Stimulated activated CD4-positive, alpha-beta T cell treated with anti-CD3 and anti-CD28 coated beads, Interleukin-4, amount 100 ng/mL, for 4 hours (primary cell): ENCODE measurements around the gene ARFGAP1.

Experiments used
- DNase-seq, 2 experiments: peaks; one replicate each; pipeline ENCODE4 v3.0.0-alpha.2; 2020

The ARFGAP1 gene

DNA sequence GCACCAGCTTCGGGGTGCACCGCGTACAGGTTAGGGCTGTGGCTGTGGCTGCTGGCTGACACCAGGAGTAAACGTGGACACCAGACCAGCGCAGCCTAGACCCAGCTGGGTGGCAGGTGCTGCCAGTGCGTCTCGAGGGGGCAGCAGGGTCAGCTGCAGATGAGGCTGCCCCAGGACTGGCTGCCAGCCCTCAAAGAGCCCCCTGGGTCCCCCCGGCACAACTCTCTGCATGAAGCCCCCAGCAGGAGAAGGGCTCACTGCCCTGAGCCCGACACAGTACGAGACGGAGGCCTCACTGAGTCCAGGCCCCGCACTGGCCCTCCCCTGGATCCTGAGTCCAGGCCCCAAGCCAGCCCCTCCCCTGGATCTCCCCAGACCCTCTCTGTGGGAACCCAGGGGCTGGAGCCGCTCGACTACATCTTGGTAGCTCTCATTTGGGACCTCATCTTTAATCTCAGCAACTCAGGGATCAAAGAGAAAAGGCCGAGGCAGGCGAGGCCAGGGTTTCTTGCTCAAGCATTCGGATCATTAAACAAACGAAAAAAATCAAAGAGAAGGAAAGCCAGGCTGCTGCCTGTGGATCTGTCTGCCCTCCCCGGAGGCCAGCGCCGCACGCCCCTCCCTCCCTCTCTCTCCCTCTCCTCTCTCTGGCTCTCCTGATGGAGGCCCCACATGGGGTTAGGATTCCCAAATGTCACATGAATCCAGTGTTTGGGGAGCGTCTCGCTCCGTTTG lies 11.4 kb upstream of the ARFGAP1 start:
- no peak for DNase-seq

- no peak for DNase-seq
Observed at GRCh38 chr20:63261795-63262528, 10.7 kb upstream of the ARFGAP1 start.

GRCh38 chr20:63262836-63263235 lies 9.8 kb upstream of the ARFGAP1 start:
- DNase-seq: no peak

DNA sequence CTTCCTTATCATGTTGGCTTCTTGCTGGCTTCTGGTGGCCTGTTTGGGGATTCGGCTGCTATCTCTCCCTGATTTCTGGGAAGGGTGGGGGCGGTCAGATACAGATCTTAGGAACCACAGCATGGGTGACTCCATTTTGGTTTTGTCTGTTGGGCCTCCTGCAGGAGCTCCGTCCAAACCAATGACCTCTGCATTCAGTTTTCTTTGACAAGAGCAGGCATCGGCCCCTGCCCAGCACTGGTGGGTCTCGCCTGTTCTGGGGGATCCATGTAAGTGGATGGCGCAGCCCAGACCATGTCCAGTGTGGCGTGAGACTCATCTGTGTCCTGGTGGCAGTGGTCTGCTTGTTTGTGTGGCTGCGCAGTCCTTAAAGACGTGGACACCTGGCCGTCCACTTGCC lies 8.6 kb upstream of the ARFGAP1 start:
- DNase-seq: no peak

GRCh38 chr20:63264519-63264918 lies 8.1 kb upstream of the ARFGAP1 start:
- DNase-seq: no peak

GRCh38 chr20:63265891-63266515 lies 6.6 kb upstream of the ARFGAP1 start:
- no peak for DNase-seq

- DNase-seq: no peak
Observed at GRCh38 chr20:63267691-63268090, 4.9 kb upstream of the ARFGAP1 start.

- DNase-seq: no peak
Observed at GRCh38 chr20:63268256-63268655, 4.4 kb upstream of the ARFGAP1 start.

DNA sequence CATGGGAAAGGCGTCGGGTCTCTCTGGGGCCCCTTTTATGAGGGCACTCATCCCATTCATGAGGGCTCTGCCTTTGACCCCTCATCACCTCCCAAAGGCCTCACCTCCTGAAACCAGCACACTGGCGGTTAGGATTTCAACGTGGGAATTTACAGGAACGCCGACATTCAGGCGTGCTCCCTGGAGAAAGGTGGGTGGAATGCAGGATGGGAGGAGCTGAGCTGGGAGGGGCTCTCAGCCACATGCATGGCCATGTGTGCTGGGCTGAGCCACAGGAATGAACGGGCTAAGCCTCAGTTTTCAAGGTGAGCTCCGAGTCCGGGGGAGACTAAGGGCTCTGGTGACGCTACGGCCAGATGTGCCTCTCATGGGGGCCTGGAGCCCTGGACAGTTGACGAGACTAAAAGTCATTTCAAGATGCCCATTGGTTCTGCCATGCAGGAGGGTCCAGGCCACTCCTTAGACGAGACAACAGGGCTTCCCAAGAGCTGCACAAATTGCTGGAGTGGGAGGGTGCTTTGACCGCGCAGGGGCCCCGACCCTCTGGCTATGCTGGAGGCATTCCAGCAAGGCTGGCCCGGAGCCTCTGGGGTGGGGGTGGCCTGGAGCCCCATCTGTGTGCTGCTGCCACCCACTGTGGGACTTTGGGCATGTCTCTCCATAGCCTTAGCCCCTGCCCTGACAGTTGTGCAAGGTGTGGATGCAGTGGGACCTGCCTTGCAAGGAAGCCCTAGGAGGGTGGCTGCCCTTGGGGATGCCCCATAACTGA lies 3.8 kb upstream of the ARFGAP1 start:
- no peak for DNase-seq

DNA sequence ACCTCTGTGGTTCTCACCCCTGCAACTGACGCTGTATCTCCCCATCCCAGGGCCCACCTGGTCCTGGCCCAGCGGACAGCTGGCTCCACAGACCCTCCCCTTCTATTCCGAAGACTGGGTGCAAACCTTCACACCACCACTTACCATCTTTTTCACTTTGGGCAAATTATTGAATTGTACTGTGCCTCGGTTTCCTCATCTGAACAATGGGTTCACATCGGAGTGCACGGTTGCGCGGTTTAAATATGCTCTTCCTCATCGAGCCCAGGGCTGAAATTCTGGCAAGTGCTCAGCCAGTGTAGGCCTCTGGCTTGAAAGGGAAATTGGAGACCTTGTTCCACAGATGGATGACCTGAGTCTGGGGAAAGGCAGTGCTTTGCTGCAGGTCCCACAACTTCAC lies 2.9 kb upstream of the ARFGAP1 start:
- no peak for DNase-seq

GRCh38 chr20:63270606-63271325 lies 1.8 kb upstream of the ARFGAP1 start:
- DNase-seq: no peak

DNA sequence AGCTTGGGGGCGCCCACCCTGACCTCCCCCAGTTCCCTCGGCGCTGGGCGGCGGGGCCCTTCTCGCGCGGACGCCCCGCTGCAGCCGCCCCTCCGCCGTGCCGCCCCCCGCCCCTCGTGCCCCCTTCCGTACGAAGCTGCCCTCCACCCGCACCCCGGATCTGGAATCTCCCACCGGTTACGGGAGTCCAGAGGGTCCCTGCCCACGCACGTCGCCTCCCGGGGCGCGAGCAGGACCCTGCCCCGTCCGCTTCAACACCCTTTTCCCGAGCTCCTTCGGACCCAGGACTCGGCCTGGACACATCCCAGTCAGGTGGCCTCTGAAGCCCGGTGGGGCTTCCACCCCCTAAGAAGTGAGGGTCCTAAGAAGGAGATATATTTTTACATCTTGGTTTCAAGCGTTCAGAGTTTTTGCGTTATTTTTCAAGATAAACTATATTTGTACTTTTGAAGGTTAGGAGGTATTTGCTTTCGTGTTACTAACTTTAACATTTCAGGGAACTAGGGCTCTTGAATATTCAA lies 506 bp downstream of the ARFGAP1 start:
- no peak for DNase-seq

DNA sequence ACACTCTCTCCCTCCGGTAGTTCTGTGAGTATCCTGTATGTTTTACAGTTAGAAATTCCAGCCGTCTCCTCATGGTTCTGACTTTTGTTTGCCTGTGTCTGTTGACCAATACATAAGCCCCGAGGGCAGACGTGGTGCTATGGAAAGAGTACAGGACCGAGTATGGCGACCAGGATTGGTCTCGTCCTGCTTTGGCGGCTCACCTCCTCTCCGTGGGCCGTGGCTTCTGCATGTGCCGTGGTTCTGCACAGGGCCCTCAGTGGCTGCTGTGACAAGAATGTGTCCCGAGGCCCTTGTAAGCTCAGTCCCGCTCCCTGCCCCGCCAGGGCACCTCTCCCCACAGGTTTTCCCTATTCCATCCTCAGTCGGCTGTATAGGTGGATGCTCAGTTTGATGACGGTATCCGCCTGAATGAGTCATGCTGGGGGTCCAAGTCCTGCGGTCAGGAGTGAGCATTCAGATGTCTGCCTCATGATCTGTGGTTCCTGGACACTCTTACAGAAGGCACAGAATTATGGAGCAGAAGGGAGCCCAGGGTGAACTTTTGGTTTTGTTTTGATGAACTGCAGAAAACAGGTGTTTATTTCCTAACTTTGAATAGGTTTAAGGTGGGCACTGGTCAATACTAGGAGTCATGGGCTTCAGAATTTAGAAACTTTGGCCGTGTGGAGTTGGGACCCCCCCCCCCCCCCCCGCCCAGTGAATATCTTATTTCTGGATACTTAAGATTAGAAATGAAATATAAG lies 1.2 kb downstream of the ARFGAP1 start:
- no peak for DNase-seq

- no peak for DNase-seq
Observed at GRCh38 chr20:63274381-63275228, 2.0 kb downstream of the ARFGAP1 start.

GRCh38 chr20:63275825-63276224 lies 3.2 kb downstream of the ARFGAP1 start:
- no peak for DNase-seq

GRCh38 chr20:63276956-63277355 lies 4.3 kb downstream of the ARFGAP1 start:
- no peak for DNase-seq

DNA sequence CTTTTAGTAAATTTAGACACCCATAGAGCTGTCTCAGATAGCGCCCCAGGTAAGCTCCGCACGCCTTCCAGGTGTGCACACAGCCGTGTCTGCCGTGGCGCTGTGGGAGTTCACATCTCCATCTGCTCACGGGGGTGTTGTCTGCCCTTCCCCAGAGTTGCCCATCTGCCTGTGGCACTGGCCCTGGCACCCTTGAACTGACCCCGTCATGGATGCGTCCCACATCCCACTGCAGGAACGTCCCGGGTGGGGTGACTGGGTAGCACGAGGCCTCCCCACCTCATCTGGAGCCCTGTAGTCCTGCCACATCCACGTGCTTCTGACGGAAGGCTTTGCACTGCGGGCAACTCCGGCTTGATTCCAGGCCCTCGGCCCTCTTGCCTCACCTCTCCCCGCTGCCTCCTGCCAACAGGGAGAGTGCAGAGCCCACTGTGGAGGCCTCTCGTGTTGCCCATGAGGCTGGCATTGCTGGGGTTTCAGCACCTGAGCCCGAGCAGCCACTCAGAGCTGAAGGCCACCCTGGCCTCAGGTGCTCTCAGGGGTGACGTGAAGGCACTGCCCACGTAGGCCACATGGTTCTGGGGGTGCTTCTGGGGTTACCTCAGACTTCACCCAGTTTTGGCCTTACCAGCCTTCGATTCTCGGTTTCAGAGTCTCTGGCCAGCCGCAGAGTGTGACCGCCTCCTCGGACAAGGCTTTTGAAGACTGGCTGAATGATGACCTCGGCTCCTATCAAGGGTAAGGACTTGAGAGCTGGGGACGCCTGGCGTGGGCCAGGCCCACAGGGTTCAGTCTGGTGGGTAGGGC lies 5.1 kb downstream of the ARFGAP1 start:
- DNase-seq: no peak

GRCh38 chr20:63278661-63279060 lies 6.0 kb downstream of the ARFGAP1 start:
- DNase-seq: no peak

DNA sequence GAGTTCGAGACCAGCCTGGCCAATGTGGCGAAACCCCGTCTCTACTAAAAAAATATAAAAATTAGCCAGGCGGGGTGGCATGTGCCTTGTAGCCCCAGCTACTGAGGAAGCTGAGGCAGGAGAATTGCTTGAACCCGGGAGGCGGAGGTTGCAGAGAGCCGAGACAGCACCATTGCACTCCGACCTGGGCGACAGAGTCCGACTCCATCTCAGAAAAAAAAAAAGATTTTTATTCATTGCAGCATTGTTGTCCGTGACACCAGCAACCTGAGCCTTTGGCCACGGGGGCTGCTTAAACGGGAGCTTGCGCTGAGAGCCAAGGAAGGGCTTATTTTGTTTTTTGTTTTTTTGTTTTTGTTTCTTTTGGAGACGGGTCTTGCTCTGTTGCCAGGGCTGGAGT lies 7.3 kb downstream of the ARFGAP1 start:
- no peak for DNase-seq

DNA sequence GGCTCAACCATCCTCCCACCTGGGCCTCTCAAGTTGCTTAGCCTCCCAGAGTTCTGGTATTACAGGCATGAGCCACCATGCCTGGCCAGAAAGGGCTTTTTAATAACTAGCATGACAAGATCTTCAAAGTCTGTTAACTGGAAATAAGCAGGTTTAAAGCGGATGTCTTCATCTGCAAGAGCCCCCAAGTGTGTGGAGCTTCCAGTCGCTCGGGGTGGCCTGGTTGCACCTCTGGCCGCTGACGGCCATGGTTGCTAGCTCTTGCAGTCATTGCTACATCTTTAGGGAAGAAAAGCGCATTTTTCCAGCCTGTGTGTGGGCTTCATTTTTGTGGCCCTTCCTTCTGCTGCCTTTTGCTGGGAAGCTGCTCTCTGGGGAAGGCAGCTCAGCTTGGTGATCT lies 7.8 kb downstream of the ARFGAP1 start:
- no peak for DNase-seq
